ENCODE measurements around the gene CAPN14.

GRCh38 chr2:31138037-31138962 lies 79.0 kb downstream of the CAPN14 start, which contains the start of gene GALNT14:
- TF ChIP-seq CTCF (conservative IDR thresholded peaks at IDR 0.05; ENCODE audit: low read depth, low read length): peak; percentile 59
- TF ChIP-seq EZH2 (IDR thresholded peaks at IDR 0.05; ENCODE audit: borderline replicate concordance, low read depth, low read length, poor library complexity, severe bottlenecking): no peak
